AML-193 (cell line): ENCODE data around the gene PHF20.
"Not testable (repeated sequence)": the region's sequence is repeated elsewhere in the genome, so short reads cannot be mapped to it uniquely, and the experiment has no call there.

Source experiments
- DNase-seq, 2 experiments: peaks; one replicate each; lab custom pipeline; 2025; lab: John Stamatoyannopoulos, UW

PHF20 gene

DNA sequence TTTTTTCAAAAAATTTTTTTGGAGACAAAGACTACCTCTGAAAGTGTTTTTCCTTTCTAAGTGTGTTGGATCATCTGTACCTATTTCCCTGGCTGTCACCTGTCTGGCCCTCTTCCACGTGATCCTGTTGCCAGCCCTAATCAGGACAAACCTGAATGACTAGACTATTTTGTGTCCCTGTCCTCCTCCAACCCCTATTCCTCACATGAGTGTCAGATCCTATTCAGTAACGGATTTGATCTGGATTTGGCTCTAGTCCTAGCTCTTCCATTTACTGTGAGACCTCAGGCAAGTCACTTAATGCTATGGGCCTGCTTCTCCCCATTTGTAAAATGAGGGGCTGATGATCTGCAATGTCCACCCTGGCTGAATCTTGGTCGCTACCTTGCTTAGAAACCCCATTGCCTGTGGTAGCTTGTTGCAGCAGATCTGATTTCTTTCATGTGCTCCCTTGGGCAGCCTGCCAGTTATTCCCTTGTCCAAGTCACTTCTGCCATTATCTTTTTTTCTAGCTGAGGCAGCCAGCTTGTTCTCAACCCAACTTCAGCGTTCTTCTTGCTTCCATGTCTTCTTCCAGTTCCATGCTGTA, 4.8 kb downstream of the PHF20 start:
- DNase-seq, result no peak

- not testable (repeated sequence) for DNase-seq
Measured at GRCh38 chr20:35783811-35784210, 12.0 kb downstream of the PHF20 start.

GRCh38 chr20:35785541-35785940, 13.7 kb downstream of the PHF20 start:
- not testable (repeated sequence) for DNase-seq

DNA sequence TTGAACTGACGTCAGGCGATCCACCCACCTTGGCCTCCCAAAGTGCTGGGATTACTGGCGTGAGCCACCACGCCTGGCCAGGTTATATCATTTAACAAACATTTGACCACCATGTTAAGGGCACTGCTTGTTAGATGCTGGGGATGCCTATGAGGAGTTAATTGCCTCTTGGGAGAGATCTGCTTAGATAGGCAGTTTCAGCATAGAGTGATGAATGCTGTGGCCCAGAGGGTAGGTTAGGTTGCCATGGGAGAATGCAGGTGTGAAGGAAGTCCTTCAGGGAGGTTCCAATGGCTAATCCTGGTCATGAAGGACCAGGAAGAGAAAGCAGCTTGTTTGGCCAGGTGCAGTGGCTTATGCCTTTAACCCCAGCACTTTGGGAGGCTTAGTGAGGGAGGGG, 17.0 kb downstream of the PHF20 start:
- DNase-seq, result no peak

DNA sequence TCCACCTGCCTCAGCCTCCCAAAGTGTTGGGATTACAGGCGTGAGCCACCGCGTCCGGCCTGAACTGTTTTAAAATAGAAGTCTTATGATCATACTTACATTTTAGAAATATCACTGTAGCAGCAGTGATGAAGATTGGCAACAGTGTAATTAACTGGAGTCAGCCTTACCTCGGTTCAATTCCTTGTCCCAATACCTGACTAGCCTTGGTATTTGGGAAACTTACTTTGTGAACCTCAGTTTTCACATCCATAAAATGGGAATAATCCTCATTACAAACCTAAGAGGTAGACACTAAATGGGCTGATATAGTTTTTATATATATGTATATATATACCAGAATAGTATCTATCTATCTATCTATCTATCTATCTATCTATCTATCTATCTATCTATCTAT, 19.3 kb downstream of the PHF20 start:
- no peak for DNase-seq

GRCh38 chr20:35791821-35792220, 20.0 kb downstream of the PHF20 start:
- DNase-seq, result peak; percentile 74 to 87

- no peak for DNase-seq
Measured at GRCh38 chr20:35792740-35793139, 20.9 kb downstream of the PHF20 start.

DNA sequence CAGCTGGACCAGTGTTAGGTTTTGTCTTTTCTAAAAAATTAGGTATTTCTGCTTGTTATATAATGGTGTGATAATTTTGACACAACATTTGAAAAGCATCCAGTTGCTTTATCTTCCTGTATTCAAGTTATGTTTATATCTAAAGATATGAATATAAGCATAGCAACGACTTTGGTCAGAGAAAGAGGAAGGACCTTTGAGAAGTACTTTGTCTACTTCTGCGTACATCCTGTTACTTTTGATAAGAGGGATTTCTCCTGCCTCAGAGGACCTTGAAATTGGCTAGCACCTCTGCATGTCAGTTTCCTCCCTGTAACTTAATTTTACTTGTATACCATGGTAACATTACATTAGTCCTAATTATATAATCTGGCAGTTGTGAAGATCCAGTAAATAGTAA, 24.8 kb downstream of the PHF20 start:
- DNase-seq, result peak; percentile 75 to 83

- no peak for DNase-seq
Measured at GRCh38 chr20:35801865-35802264, 30.1 kb downstream of the PHF20 start.

GRCh38 chr20:35806075-35806474, 34.3 kb downstream of the PHF20 start:
- DNase-seq, result no peak

- no peak for DNase-seq
Measured at GRCh38 chr20:35807877-35808276, 36.1 kb downstream of the PHF20 start.

GRCh38 chr20:35820715-35821114, 48.9 kb downstream of the PHF20 start:
- DNase-seq, result no peak

DNA sequence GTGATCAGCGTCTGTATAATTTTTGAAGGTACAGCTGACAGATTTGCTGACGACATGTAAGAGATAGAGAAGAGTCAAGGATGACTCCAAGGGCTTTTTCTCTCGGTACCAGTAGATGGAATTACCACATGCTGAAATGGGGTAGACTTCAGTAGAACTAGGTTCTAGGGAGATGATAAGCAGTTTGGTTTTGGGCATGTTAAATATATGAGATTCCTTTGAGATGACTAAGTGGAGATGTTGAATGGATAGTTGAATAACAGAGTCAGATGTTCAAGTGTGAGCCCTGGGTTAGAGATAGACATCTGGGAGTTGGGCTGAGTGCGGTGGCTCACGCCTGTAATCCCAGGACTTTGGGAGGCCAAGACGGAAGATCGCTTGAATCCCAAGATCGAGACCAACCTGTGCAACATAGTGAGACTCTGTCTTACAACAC, 50.0 kb downstream of the PHF20 start:
- no peak for DNase-seq

DNA sequence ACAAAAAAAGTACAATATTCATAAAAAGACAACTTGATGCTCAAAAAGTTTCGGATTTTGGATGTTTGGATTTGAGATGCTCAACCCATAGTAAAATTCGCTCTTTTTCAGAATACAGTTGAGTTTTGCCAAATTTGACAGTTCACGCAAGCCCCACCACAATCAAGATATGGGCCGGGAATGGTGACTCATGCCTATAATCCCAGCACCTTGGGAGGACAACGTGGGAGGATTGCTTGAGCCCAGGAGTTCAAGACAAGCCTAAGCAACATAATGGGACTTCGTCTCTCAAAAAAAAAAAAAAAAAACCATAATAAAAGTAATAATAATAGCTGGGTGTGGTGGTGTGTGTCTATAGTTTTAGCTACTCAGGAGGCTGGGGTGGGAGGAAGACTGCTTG, 51.3 kb downstream of the PHF20 start:
- no peak for DNase-seq

- DNase-seq, result no peak
Measured at GRCh38 chr20:35823937-35824336, 52.1 kb downstream of the PHF20 start.

GRCh38 chr20:35826397-35826998, 54.7 kb downstream of the PHF20 start:
- no peak for DNase-seq

- DNase-seq, result no peak
Measured at GRCh38 chr20:35828434-35828833, 56.6 kb downstream of the PHF20 start.

- no peak for DNase-seq
Measured at GRCh38 chr20:35828916-35829315, 57.1 kb downstream of the PHF20 start.

- DNase-seq, result no peak
Measured at GRCh38 chr20:35830264-35830663, 58.4 kb downstream of the PHF20 start.

- no peak for DNase-seq
Measured at GRCh38 chr20:35831029-35831428, 59.2 kb downstream of the PHF20 start.

DNA sequence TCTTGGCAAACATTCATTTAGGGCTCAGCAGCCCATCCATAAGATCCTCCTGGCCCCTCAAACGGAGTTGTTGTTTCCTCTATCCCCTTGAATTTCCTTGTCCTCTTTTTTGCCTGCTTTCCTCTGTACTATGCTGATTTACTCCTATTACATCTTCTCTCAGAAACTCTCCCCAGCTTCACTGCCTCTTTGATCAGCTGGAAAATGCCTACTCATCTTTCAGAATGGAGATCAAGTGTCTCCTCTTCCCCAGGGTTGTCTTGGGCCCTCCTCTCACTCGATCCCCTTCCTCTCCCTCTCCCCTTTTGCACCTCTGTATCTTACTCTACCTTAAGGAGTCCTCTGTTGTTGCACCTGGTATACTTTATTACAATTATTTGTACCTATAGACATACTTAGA, 60.2 kb downstream of the PHF20 start:
- no peak for DNase-seq

GRCh38 chr20:35833241-35833640, 61.4 kb downstream of the PHF20 start:
- no peak for DNase-seq

- no peak for DNase-seq
Measured at GRCh38 chr20:35837577-35838195, 65.9 kb downstream of the PHF20 start.

DNA sequence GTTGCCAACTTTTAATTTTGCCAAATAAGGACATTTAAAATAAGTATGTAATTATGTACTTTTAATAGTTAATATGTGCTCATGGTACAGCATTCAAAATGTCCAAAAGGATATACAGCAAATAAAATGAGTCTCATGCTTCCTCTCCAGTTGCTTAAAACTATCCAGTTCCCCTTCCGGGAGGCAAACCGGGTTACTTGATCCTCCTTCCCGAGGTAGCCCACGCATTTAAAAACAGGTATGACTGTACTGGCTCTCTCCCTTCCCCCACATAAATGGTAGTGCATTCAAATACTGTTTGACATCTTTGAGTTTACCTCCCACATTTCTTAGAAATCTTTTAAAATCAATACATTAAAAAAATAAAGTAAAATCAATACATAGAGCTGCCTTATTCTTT, 66.4 kb downstream of the PHF20 start:
- no peak for DNase-seq
